GM13977 (cell line): Measurements from ENCODE around the gene SCAMP1.

Experiments used
- DNase-seq: peaks from one replicate; pipeline ENCODE4 v3.0.0; 2012; ENCODE audit warnings: low spot score
- in situ Hi-C: fragments of 300-500 bp; cut with MboI; formaldehyde crosslinking; loops from one replicate; pipeline ENCODE4 v1.12.0; 2022; ENCODE audit warnings: low sequenced_read_pairs, low pct_unique_long_range_greater_than_20kb, mixed read lengths, inconsistent platforms; ENCODE audit not compliant: unreplicated experiment
- TF ChIP-seq, protein P1 (sequence below): IDR thresholded peaks from 2 replicates; pipeline ENCODE4 v1.5.1; 2012; ENCODE audit warnings: mild to moderate bottlenecking, control low read depth; ENCODE audit not compliant: insufficient read depth; ENCODE audit errors: extremely low read depth, missing control alignments

The SCAMP1 gene

GRCh38 chr5:78327761-78328510, 32.5 kb upstream of the SCAMP1 start:
- TF ChIP-seq, protein P1, sequence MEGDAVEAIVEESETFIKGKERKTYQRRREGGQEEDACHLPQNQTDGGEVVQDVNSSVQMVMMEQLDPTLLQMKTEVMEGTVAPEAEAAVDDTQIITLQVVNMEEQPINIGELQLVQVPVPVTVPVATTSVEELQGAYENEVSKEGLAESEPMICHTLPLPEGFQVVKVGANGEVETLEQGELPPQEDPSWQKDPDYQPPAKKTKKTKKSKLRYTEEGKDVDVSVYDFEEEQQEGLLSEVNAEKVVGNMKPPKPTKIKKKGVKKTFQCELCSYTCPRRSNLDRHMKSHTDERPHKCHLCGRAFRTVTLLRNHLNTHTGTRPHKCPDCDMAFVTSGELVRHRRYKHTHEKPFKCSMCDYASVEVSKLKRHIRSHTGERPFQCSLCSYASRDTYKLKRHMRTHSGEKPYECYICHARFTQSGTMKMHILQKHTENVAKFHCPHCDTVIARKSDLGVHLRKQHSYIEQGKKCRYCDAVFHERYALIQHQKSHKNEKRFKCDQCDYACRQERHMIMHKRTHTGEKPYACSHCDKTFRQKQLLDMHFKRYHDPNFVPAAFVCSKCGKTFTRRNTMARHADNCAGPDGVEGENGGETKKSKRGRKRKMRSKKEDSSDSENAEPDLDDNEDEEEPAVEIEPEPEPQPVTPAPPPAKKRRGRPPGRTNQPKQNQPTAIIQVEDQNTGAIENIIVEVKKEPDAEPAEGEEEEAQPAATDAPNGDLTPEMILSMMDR = no peak
- DNase-seq = no peak

GRCh38 chr5:78328585-78329173, 31.7 kb upstream of the SCAMP1 start:
- in situ Hi-C loops = no loop called here
- TF ChIP-seq, protein P1 = no peak
- DNase-seq = no peak

More at GRCh38 chr5:78327761-78328510, 32.5 kb upstream of the SCAMP1 start:
- in situ Hi-C loops = no loop called here

GRCh38 chr5:78331523-78332080, 28.8 kb upstream of the SCAMP1 start:
- in situ Hi-C loops = no loop called here
- TF ChIP-seq, protein P1 = no peak
- DNase-seq = no peak

DNA sequence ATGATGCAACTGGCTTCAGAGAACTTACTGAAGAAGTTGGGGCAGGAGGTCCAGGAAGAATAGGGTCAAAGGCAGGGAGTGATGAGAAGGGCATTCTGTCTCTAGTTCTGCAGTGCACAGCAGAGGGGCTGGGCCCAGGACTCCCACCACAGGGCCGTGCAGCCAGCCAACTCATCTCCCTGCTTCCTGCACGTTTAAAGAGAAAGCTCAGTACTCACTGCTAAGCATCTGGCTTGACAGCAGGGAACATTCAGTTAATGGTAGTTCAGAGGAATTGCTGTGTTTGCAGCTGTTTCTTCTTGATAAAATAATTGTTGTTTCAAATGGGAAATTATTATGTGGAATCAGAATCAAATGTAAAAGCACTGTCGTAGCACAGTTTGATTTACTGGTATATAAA, 25.6 kb upstream of the SCAMP1 start:
- no peak for DNase-seq
- in situ Hi-C loops = no loop called here
- TF ChIP-seq, protein P1 = no peak

GRCh38 chr5:78335976-78336375, 24.4 kb upstream of the SCAMP1 start:
- in situ Hi-C loops = no loop called here
- TF ChIP-seq, protein P1 = no peak
- no peak for DNase-seq

DNA sequence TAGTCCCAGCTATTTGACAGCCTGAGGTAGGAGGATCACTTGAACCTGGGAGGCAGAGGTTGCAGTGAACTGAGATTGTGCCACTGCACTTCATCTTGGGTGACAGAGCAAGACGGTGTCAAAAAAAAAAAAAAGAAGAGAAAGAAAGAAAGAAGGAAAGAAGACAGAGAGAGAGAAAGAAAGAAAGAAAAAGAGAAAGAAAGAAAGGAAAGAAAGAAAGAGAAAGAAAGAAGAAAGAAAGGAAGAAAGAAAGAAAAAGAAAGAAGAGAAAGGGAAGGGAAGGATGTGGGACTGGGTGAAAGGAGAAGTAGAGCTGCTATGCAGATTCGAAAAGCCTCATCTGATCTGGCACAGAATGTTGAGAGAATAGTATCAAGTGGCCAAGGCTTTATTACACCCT, 23.7 kb upstream of the SCAMP1 start:
- TF ChIP-seq, protein P1 = no peak
- in situ Hi-C loops = no loop called here
- no peak for DNase-seq
